A673 (cell line): ENCODE measurements around the gene TP53BP1. TPM values are rescaled to one million over a fixed set of nuclear protein-coding genes. Genes with fewer than 3 reads are reported as not detected.

Source experiments
- BruUV-seq: library from RNA; stranded (reverse); fragments of 400-500 nt; replicated peaks from 2 replicates; lab custom pipeline; 2021; lab: Mats Ljungman, UMichigan
- CTCF ChIA-PET: fragments of 300-600 bp; sonication (Branson Sonifier 250); formaldehyde crosslinking; loops from one replicate; lab custom pipeline; 2022; ENCODE audit warnings: antibody characterized with exemption; lab: Charles Lee
- POLR2A ChIA-PET: fragments of 300-600 bp; sonication (Branson Sonifier 250); formaldehyde crosslinking; loops from one replicate; lab custom pipeline; 2022; ENCODE audit warnings: antibody characterized with exemption; ENCODE audit not compliant: low non-redundant PET; lab: Charles Lee
- DNase-seq: peaks from one replicate; pipeline ENCODE4 v3.0.0-alpha.2; 2015; ENCODE audit warnings: low spot score
- H3K27ac ChIP-seq: fragments of 200-600 bp; sonication (generic); 2 replicates; pipeline ENCODE4 v1.5.1; 2016; ENCODE audit warnings: mixed run types, low read depth, mild to moderate bottlenecking, mixed read lengths, antibody characterized with exemption, low read length; ENCODE audit not compliant: poor library complexity, severe bottlenecking
- H3K27me3 ChIP-seq: fragments of 200-600 bp; sonication (generic); replicated peaks from 2 replicates; pipeline ENCODE4 v1.6.1; 2017; ENCODE audit warnings: mixed run types, low read depth, mild to moderate bottlenecking, mixed read lengths, antibody characterized with exemption, low read length; ENCODE audit not compliant: insufficient read depth, poor library complexity
- H3K36me3 ChIP-seq: fragments of 200-600 bp; sonication (generic); 2 replicates; pipeline ENCODE4 v1.6.1; 2016; ENCODE audit warnings: mixed run types, mild to moderate bottlenecking, mixed read lengths, antibody characterized with exemption, low read length; ENCODE audit not compliant: insufficient read depth, poor library complexity, severe bottlenecking
- H3K4me1 ChIP-seq: fragments of 200-600 bp; sonication (generic); 2 replicates; pipeline ENCODE4 v1.6.1; 2017; ENCODE audit warnings: mixed run types, mild to moderate bottlenecking, mixed read lengths, antibody characterized with exemption, low read length; ENCODE audit not compliant: insufficient read depth, poor library complexity, severe bottlenecking
- H3K4me3 ChIP-seq: fragments of 200-600 bp; sonication (generic); 2 replicates; pipeline ENCODE4 v1.5.1; 2016; ENCODE audit warnings: low read depth, mixed run types, mild to moderate bottlenecking, mixed read lengths, low read length; ENCODE audit not compliant: poor library complexity, severe bottlenecking
- H3K9me3 ChIP-seq: fragments of 200-600 bp; sonication (generic); 2 replicates; pipeline ENCODE4 v1.6.1; 2016; ENCODE audit warnings: mixed run types, low read depth, mild to moderate bottlenecking, mixed read lengths, antibody characterized with exemption, low read length; ENCODE audit not compliant: poor library complexity, severe bottlenecking
- CTCF ChIP-seq: fragments of 300-800, 200-600 bp; sonication (generic); conservative IDR thresholded peaks from 2 replicates; pipeline ENCODE4 v1.5.1; 2017; ENCODE audit warnings: low read depth, mild to moderate bottlenecking, antibody characterized with exemption, low read length, moderate library complexity, mixed read lengths
- EZH2 ChIP-seq: fragments of 200-600 bp; sonication (generic); IDR thresholded peaks from 2 replicates; pipeline ENCODE4 v1.6.1; 2017; ENCODE audit warnings: borderline replicate concordance, low read depth, mild to moderate bottlenecking, mixed read lengths, antibody characterized with exemption, low read length; ENCODE audit not compliant: poor library complexity, severe bottlenecking
- intact Hi-C: fragments of 100-400 bp; cut with micrococcal nuclease; formaldehyde crosslinking; loops from one replicate; pipeline ENCODE4 v1.10.0; 2022; ENCODE audit not compliant: unreplicated experiment
- total RNA-seq: library from RNA; stranded (reverse); gene quantifications from 2 replicates; pipeline ENCODE4 v1.2.3, GENCODE V29; 2021

TP53BP1 gene
- total RNA-seq, 1 experiment from 2014 or later: 66.0 TPM

GRCh38 chr15:43465100-43465499 lies 27.9 kb downstream of the TP53BP1 start:
- H3K4me3 ChIP-seq: no peak overlapping the region
- intact Hi-C loops: no loop called here
- peaks cover 52% of the 10 kb centered on the region for H3K36me3 ChIP-seq
- ChIA-PET POLR2A (no interaction called here), CTCF (no interaction called here)
- no peaks in the 10 kb centered on the region for H3K4me1 ChIP-seq
- TF ChIP-seq EZH2 (no peak), CTCF (no peak)
- no peaks in the 10 kb centered on the region for H3K9me3 ChIP-seq
- no TSS peak for BruUV-seq
- no peak overlapping the region for H3K27ac ChIP-seq
- no peaks in the 10 kb centered on the region for H3K27me3 ChIP-seq
- no peak for DNase-seq

GRCh38 chr15:43463998-43464397 lies 29.0 kb downstream of the TP53BP1 start:
- TF ChIP-seq CTCF: no peak
- TF ChIP-seq EZH2: no peak
- no TSS peak for BruUV-seq
- no peak for DNase-seq
- H3K9me3 ChIP-seq: no peaks in the 10 kb centered on the region
- ChIA-PET POLR2A (no interaction called here), CTCF (no interaction called here)
- H3K4me3 ChIP-seq: no peak overlapping the region
- peaks cover 51% of the 10 kb centered on the region for H3K36me3 ChIP-seq
- no peak overlapping the region for H3K27ac ChIP-seq
- intact Hi-C loops: no loop called here
- no peaks in the 10 kb centered on the region for H3K4me1 ChIP-seq
- no peaks in the 10 kb centered on the region for H3K27me3 ChIP-seq

DNA sequence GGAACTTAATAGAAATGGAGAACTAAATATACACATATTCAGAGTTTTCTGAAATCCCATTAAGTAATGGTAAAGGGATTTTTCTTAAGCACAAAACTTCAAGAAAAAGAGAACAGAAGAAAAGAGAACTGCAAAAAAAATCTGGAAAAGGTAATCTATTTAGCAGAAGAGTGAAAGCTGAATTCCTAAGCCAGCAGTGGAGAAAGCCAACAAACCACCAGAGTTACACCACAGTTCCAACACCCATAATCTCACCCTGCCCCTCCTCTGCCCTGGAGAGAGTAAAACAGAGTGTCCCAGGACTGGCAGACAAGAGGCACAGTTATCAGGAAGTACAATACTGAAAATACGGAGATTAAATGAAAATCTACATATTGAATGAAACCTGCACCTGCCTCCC lies 29.4 kb downstream of the TP53BP1 start:
- peaks cover 54% of the 10 kb centered on the region for H3K36me3 ChIP-seq
- no peak overlapping the region for H3K27ac ChIP-seq
- TF ChIP-seq EZH2: no peak
- no peak for TF ChIP-seq CTCF
- intact Hi-C loops: no loop called here
- H3K9me3 ChIP-seq: no peaks in the 10 kb centered on the region
- H3K4me1 ChIP-seq: no peaks in the 10 kb centered on the region
- DNase-seq: no peak
- no peak overlapping the region for H3K4me3 ChIP-seq
- CTCF ChIA-PET: no interaction called here
- BruUV-seq: no TSS peak
- POLR2A ChIA-PET: no interaction called here
- no peaks in the 10 kb centered on the region for H3K27me3 ChIP-seq
